Vagina (tissue), 2 donors: ENCODE data around the gene GPR63. TPM values are rescaled to one million over a fixed set of nuclear protein-coding genes. Genes with fewer than 3 reads are reported as not detected.

ENCODE experiments used
- DNase-seq, 2 donors: peaks; one replicate each; pipeline ENCODE4 v3.0.0-alpha.2; 2017; ENCODE audit errors: extremely low spot score in 2 of 2
- H3K27ac ChIP-seq: fragments of 200-600 bp; sonication (generic); one replicate; pipeline ENCODE4 v1.5.1; 2019
- H3K27me3 ChIP-seq: fragments of 200-600 bp; sonication (generic); one replicate; pipeline ENCODE4 v1.5.1; 2019
- H3K36me3 ChIP-seq, 2 donors: fragments of 200-600 bp; sonication (generic); one replicate each; pipeline ENCODE4 v1.5.1; 2017 to 2019
- H3K4me1 ChIP-seq: fragments of 200-600 bp; sonication (generic); one replicate; pipeline ENCODE4 v1.5.1; 2019
- H3K4me3 ChIP-seq, 2 donors: fragments of 200-600 bp; sonication (generic); 1 replicate in 1 of 2; 2 replicates in 1 of 2; pipeline ENCODE4 v1.5.1; 2016 to 2019
- H3K9me3 ChIP-seq: fragments of 200-600 bp; sonication (generic); one replicate; pipeline ENCODE4 v1.5.1; 2019
- CTCF ChIP-seq, 3 experiments: fragments of 450-650 bp in 2 of 3; fragments of 200-600 bp in 1 of 3; sonication (generic) in 1 of 3; IDR thresholded peaks; one replicate each; pipeline ENCODE4 v1.5.1; 2017 to 2019; ENCODE audit warnings: antibody characterized with exemption in 3 of 3, mild to moderate bottlenecking in 2 of 3, moderate library complexity in 2 of 3
- POLR2A ChIP-seq, 2 donors: fragments of 450-650 bp; IDR thresholded peaks; one replicate each; pipeline ENCODE4 v1.6.1; 2017; ENCODE audit warnings: antibody characterized with exemption in 2 of 2, mild to moderate bottlenecking in 2 of 2, moderate library complexity in 2 of 2
- POLR2AphosphoS5 ChIP-seq, 2 donors: sonication (generic); formaldehyde crosslinking; IDR thresholded peaks; one replicate each; pipeline ENCODE4 v1.9.0; 2017; ENCODE audit warnings: antibody characterized with exemption in 2 of 2, mild to moderate bottlenecking in 2 of 2, low read depth in 1 of 2; ENCODE audit not compliant: insufficient read depth in 1 of 2
- intact Hi-C: fragments of 100-400 bp; cut with DNase I; formaldehyde crosslinking; loops from one replicate; pipeline ENCODE4 v1.15.1; 2023
- total RNA-seq: library from RNA; depleted of rRNA; stranded (reverse); fragments of >200 nt; gene quantifications from one replicate; pipeline ENCODE4 v1.2.3, GENCODE V29; 2016

Gene GPR63
- total RNA-seq, 1 donor from 2014 or later = 2.5 TPM

GRCh38 chr6:96775727-96776400 lies 61.4 kb downstream of the GPR63 start:
- H3K4me3 ChIP-seq = no peak overlapping the region
- no peaks in the 10 kb centered on the region for H3K36me3 ChIP-seq
- no peak for DNase-seq
- no peaks in the 10 kb centered on the region for H3K27me3 ChIP-seq
- intact Hi-C loops = no loop called here
- H3K4me1 ChIP-seq = no peaks in the 10 kb centered on the region
- no peak for TF ChIP-seq POLR2A (IDR thresholded peaks at IDR 0.05)
- TF ChIP-seq POLR2AphosphoS5 (IDR thresholded peaks at IDR 0.05; ENCODE audit: insufficient read depth in 1 of 2, low read depth in 1 of 2) = no peak
- TF ChIP-seq CTCF (IDR thresholded peaks at IDR 0.05) = no peak
- H3K9me3 ChIP-seq = no peaks in the 10 kb centered on the region
- no peak overlapping the region for H3K27ac ChIP-seq

GRCh38 chr6:96766769-96767168 lies 70.5 kb downstream of the GPR63 start:
- Histone ChIP-seq H3K27ac (no peak overlapping the region), H3K27me3 (no peaks in the 10 kb centered on the region), H3K4me3 (no peak overlapping the region), H3K4me1 (no peaks in the 10 kb centered on the region), H3K36me3 (no peaks in the 10 kb centered on the region), H3K9me3 (no peaks in the 10 kb centered on the region)
- intact Hi-C loops = no loop called here
- TF ChIP-seq POLR2A (IDR thresholded peaks at IDR 0.05) = no peak
- no peak for TF ChIP-seq POLR2AphosphoS5 (IDR thresholded peaks at IDR 0.05; ENCODE audit: insufficient read depth in 1 of 2, low read depth in 1 of 2)
- TF ChIP-seq CTCF (IDR thresholded peaks at IDR 0.05) = no peak
- DNase-seq = no peak

GRCh38 chr6:96762599-96762998 lies 74.7 kb downstream of the GPR63 start:
- TF ChIP-seq POLR2AphosphoS5 (IDR thresholded peaks at IDR 0.05; ENCODE audit: insufficient read depth in 1 of 2, low read depth in 1 of 2) (no peak), POLR2A (IDR thresholded peaks at IDR 0.05) (no peak), CTCF (IDR thresholded peaks at IDR 0.05) (no peak)
- H3K36me3 ChIP-seq = no peaks in the 10 kb centered on the region
- no peaks in the 10 kb centered on the region for H3K4me1 ChIP-seq
- DNase-seq = no peak
- H3K27me3 ChIP-seq = no peaks in the 10 kb centered on the region
- no peak overlapping the region for H3K27ac ChIP-seq
- intact Hi-C loops = no loop called here
- H3K4me3 ChIP-seq = no peak overlapping the region
- no peaks in the 10 kb centered on the region for H3K9me3 ChIP-seq

GRCh38 chr6:96761794-96762193 lies 75.5 kb downstream of the GPR63 start:
- Histone ChIP-seq H3K27me3 (no peaks in the 10 kb centered on the region), H3K27ac (no peak overlapping the region), H3K9me3 (no peaks in the 10 kb centered on the region), H3K4me3 (no peak overlapping the region), H3K36me3 (no peaks in the 10 kb centered on the region), H3K4me1 (no peaks in the 10 kb centered on the region)
- TF ChIP-seq CTCF (IDR thresholded peaks at IDR 0.05) = no peak
- DNase-seq = no peak
- intact Hi-C loops = no loop called here

GRCh38 chr6:96760153-96760687 lies 77.1 kb downstream of the GPR63 start:
- Histone ChIP-seq H3K9me3 (no peaks in the 10 kb centered on the region), H3K27me3 (no peaks in the 10 kb centered on the region), H3K4me3 (no peak overlapping the region), H3K27ac (no peak overlapping the region), H3K36me3 (no peaks in the 10 kb centered on the region), H3K4me1 (no peaks in the 10 kb centered on the region)
- intact Hi-C loops = no loop called here
- no peak for TF ChIP-seq CTCF (IDR thresholded peaks at IDR 0.05)
- no peak for TF ChIP-seq POLR2A (IDR thresholded peaks at IDR 0.05)
- TF ChIP-seq POLR2AphosphoS5 (IDR thresholded peaks at IDR 0.05; ENCODE audit: insufficient read depth in 1 of 2, low read depth in 1 of 2) = no peak
- DNase-seq = no peak
